ENCODE measurements around the gene ZNF83. TPM values are rescaled to one million over a fixed set of nuclear protein-coding genes. Genes with fewer than 3 reads are reported as not detected.
A peak's percentile ranks its signal among the peaks of the same experiment; 100 is the strongest.
"Not testable (repeated sequence)": the region's sequence is repeated elsewhere in the genome, so short reads cannot be mapped to it uniquely, and the experiment has no call there.

Gene ZNF83
- total RNA-seq, 4 donors from 2014 or later, result 21.3 to 92.9 (median 41.4) TPM

DNA sequence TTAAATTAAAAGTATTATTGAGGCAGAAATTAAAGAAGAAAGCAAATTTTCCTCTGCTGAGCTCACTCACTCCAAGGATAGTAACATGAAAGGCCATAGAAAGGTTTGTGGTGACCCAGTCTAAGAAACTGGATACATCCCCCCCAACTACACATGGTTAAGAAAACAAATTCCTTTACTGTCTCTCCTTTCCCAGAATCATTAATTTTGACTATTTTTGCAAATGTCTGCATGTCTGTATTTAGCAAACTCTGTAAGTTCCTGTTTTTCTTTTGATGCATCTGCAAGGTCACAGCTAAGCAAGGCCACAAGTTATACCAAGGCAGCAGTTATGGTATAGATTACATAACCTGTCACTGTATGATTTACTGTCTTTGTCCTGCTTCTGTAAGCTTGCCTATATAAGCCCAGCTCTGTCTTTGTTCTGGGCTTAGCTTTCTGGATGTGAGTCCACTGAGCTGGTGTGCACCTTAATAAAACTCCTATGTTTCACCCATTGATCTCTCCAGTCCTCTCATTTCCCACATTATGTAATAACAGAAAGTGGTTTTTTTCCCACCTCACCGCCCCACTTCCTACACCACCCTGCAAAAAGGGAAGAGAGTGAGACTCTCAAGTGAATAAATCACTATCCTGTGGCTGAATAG lies 8.5 kb upstream of the ZNF83 start:
- TF ChIP-seq EP300 (IDR thresholded peaks at IDR 0.05), result no peak
- TF ChIP-seq, protein P1, sequence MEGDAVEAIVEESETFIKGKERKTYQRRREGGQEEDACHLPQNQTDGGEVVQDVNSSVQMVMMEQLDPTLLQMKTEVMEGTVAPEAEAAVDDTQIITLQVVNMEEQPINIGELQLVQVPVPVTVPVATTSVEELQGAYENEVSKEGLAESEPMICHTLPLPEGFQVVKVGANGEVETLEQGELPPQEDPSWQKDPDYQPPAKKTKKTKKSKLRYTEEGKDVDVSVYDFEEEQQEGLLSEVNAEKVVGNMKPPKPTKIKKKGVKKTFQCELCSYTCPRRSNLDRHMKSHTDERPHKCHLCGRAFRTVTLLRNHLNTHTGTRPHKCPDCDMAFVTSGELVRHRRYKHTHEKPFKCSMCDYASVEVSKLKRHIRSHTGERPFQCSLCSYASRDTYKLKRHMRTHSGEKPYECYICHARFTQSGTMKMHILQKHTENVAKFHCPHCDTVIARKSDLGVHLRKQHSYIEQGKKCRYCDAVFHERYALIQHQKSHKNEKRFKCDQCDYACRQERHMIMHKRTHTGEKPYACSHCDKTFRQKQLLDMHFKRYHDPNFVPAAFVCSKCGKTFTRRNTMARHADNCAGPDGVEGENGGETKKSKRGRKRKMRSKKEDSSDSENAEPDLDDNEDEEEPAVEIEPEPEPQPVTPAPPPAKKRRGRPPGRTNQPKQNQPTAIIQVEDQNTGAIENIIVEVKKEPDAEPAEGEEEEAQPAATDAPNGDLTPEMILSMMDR (IDR thresholded peaks at IDR 0.05), result no peak
- TF ChIP-seq POLR2A (IDR thresholded peaks at IDR 0.05), result no peak
- TF ChIP-seq POLR2AphosphoS5 (IDR thresholded peaks at IDR 0.05), result no peak
- H3K9me3 ChIP-seq, result peaks cover 12% of the 10 kb centered on the region

DNA sequence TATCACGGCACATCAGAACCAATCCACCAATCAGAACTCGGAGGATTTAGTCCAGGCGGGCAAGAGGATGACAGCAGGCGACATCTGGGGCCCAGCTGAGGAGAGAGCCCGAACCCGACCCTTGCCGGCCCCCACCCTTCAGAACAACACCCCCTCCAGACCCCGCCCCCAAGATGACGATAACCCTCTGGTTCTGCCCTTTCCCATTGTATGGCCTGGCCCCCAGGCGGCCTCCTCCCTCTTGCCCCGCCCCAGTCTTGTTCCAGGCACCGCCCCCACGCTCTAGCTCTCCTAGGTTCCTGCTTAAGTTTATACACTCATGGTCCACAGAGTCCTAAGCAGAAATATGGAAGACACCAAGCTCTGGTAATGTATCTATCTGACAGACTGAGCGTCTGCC lies 2.8 kb upstream of the ZNF83 start:
- 50% methylated on average over 14 of the region's 14 CpGs for WGBS

More for the DNA sequence above, 8.5 kb upstream of the ZNF83 start:
- Histone ChIP-seq H3K36me3 (peaks cover 7% of the 10 kb centered on the region), H3K4me1 (no peaks in the 10 kb centered on the region), H3K4me3 (no peak overlapping the region), H3K27ac (no peak overlapping the region), H3K27me3 (no peaks in the 10 kb centered on the region)
- 83% methylated on average over 1 of the region's 1 CpG for WGBS
- DNase-seq (ENCODE audit: low spot score in 2 of 2), result no peak

DNA sequence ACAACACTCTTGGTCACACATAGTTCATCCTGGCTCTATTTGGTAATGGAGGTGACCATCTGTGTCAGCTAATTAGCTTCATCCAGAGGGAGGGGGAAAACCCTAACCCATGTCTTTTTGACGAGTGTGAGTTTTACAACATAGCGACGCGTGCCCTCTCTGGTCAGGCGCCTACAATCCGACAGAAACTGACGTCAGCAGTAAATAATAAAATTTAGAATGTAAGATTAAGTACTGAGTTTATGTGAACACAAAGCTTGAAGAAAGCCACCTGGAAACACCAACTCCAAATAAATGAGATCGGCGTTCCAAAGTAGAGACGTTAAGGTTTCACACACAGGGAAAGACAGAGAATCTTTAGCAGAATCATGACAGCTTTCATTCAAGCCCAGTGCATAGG lies 1.8 kb upstream of the ZNF83 start:
- H3K4me1 ChIP-seq, result peaks cover 21% of the 10 kb centered on the region
- TF ChIP-seq, protein P1 (IDR thresholded peaks at IDR 0.05), result no peak
- TF ChIP-seq POLR2A (IDR thresholded peaks at IDR 0.05) (no peak), POLR2AphosphoS5 (IDR thresholded peaks at IDR 0.05) (no peak), EP300 (IDR thresholded peaks at IDR 0.05) (no peak)
- H3K9me3 ChIP-seq, result no peaks in the 10 kb centered on the region
- no peaks in the 10 kb centered on the region for H3K27me3 ChIP-seq
- WGBS, result 89% methylated on average over 10 of the region's 10 CpGs
- no peak for DNase-seq (ENCODE audit: low spot score in 2 of 2)
- H3K27ac ChIP-seq, result no peak overlapping the region
- H3K4me3 ChIP-seq, result no peak overlapping the region
- no peaks in the 10 kb centered on the region for H3K36me3 ChIP-seq

More for the DNA sequence above, 2.8 kb upstream of the ZNF83 start:
- Histone ChIP-seq H3K27me3 (no peaks in the 10 kb centered on the region), H3K4me1 (peaks cover 21% of the 10 kb centered on the region), H3K36me3 (no peaks in the 10 kb centered on the region), H3K27ac (no peak overlapping the region), H3K9me3 (peaks cover under 1% of the 10 kb centered on the region), H3K4me3 (no peak overlapping the region)
- peak in 1 of 2 donors; percentile 62 for DNase-seq (ENCODE audit: low spot score in 2 of 2)
- no peak for TF ChIP-seq POLR2A (IDR thresholded peaks at IDR 0.05)
- TF ChIP-seq EP300 (IDR thresholded peaks at IDR 0.05), result no peak
- no peak for TF ChIP-seq POLR2AphosphoS5 (IDR thresholded peaks at IDR 0.05)
- TF ChIP-seq, protein P1 (IDR thresholded peaks at IDR 0.05), result no peak

DNA sequence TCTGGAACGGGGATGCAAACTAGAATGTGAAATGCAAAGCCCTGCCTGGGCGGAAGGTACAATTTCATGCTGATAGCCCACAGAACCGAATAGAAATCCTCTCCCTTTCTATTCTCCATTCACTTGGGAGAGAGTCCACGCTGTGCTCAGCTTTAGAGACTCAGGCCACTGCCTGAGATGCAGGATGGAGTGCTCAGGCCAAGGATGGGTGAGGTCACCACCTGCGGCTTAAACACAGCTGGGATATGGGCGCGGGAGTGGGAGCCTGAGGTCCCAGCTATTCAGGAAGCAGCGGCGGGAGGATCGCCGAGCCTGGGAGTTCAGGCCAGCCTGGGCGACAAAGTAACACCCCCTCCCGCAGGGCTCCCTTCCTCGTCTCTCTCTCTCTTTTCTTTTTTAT lies 446 bp upstream of the ZNF83 start:
- H3K4me1 ChIP-seq, result peaks cover 21% of the 10 kb centered on the region
- no peak overlapping the region for H3K27ac ChIP-seq
- H3K36me3 ChIP-seq, result peaks cover 6% of the 10 kb centered on the region
- no peaks in the 10 kb centered on the region for H3K27me3 ChIP-seq
- 11% methylated on average over 14 of the region's 14 CpGs for WGBS
- no peaks in the 10 kb centered on the region for H3K9me3 ChIP-seq
- DNase-seq (ENCODE audit: low spot score in 2 of 2), result peak in 1 of 2 donors; percentile 62
- TF ChIP-seq POLR2AphosphoS5 (IDR thresholded peaks at IDR 0.05) (no peak), POLR2A (IDR thresholded peaks at IDR 0.05) (no peak), EP300 (IDR thresholded peaks at IDR 0.05) (no peak)
- TF ChIP-seq, protein P1 (IDR thresholded peaks at IDR 0.05), result no peak
- peak overlapping the region; percentile 64 for H3K4me3 ChIP-seq

DNA sequence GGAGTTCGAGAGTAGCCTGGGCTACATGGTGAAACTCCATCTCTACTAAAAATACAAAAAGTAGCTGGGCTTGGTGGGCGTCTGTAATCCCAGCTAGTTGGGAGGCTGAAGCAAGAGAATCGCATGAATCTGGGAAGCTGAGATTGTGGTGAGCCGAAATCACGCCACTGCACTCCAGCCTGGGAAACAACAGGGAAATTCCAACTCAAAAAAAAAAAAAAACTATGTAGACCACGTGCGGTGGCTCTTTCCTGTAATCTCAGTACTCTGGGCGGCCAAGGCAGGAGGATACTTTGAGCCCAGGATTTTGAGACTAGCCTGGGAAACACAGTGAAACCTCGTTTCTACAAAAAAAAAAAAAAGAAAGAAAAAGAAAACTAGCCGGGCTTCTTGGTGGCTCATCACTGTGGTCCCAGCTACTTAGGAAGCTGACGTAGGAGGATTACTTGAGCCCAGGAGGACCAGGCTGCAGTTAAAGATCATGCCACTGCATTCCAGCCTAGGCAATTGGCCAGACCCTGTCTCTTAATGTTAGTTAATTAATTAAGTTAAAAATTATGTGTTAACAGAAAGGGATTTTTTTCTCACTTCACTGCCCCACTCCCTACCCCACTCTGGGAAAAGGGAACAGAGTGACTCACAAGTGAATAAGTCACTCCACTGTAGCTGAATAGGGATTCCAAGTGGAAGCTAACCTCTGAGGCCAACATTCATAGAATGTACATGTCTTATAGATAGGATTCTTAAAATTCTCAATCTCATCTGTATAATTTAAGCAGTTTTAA lies 2.2 kb downstream of the ZNF83 start:
- H3K27ac ChIP-seq, result no peak overlapping the region
- no peak for TF ChIP-seq POLR2A (IDR thresholded peaks at IDR 0.05)
- TF ChIP-seq EP300 (IDR thresholded peaks at IDR 0.05), result no peak
- no peak for TF ChIP-seq POLR2AphosphoS5 (IDR thresholded peaks at IDR 0.05)
- TF ChIP-seq, protein P1 (IDR thresholded peaks at IDR 0.05), result no peak
- peaks cover 10% of the 10 kb centered on the region for H3K36me3 ChIP-seq
- H3K4me3 ChIP-seq, result no peak overlapping the region
- H3K4me1 ChIP-seq, result peaks cover 21% of the 10 kb centered on the region
- WGBS, result 84% methylated on average over 11 of the region's 11 CpGs
- no peaks in the 10 kb centered on the region for H3K9me3 ChIP-seq
- no peaks in the 10 kb centered on the region for H3K27me3 ChIP-seq
- no peak for DNase-seq (ENCODE audit: low spot score in 2 of 2)

DNA sequence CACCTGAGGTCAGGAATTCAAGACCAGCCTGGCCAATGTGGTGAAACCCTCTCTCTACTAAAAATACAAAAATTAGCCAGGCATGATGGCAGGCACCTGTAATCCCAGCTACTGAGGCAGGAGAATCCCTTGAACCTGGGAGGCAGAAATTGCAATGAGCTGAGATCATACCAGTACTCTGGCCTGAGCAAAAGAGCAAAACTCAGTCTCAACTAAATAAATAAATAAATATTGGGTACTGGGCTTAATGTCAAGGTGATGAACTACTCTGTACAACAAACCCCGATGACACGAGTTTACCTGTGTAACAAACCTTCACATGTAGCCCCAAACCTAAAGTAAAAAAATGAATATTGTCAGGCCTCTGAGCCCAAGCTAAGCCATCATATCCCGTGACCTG lies 10.7 kb downstream of the ZNF83 start:
- DNase-seq (ENCODE audit: low spot score in 2 of 2), result not testable (repeated sequence)
- 91% methylated on average over 3 of the region's 3 CpGs for WGBS

More for the DNA sequence above, 10.7 kb downstream of the ZNF83 start:
- H3K27me3 ChIP-seq, H3K9me3 ChIP-seq, H3K4me1 ChIP-seq, H3K27ac ChIP-seq, H3K4me3 ChIP-seq: not testable (repeated sequence)
- peaks cover 60% of the 10 kb centered on the region for H3K36me3 ChIP-seq

All from suprapubic skin (tissue), 4 donors.